K562 (cell line): ENCODE measurements around the gene CPVL. TPM values are rescaled to one million over a fixed set of nuclear protein-coding genes. Genes with fewer than 3 reads are reported as not detected.

Experiments
- ATAC-seq: fragments of 200-7000 bp; cut with Tn5 transposase; 3 replicates; pipeline ENCODE4 v1.9.1; 2020; ENCODE audit warnings: moderate library complexity
- BruUV-seq: library from RNA; stranded (reverse); fragments of 400-500 nt; replicated peaks from 2 replicates; lab custom pipeline; 2021; lab: Mats Ljungman, UMichigan
- CTCF ChIA-PET: fragments of 300-600 bp; formaldehyde crosslinking; extraction: SDS; loops from one replicate; lab custom pipeline; 2021; ENCODE audit warnings: low intra/inter-chr PET ratio; lab: Yijun Ruan, JAX
- POLR2A ChIA-PET: fragments of 300-600, 350-650 bp; sonication (Branson Sonifier 250); formaldehyde crosslinking; extraction: SDS; loops from one replicate; lab custom pipeline; 2021; ENCODE audit warnings: antibody characterized with exemption, inconsistent platforms; lab: Yijun Ruan, JAX
- DNase-seq, 4 experiments: peaks; one replicate each; pipeline versions ENCODE4 v3.0.0 to v3.0.0-alpha.2; 2011 to 2018; ENCODE audit warnings: low spot score in 3 of 4, mixed read lengths in 3 of 4; ENCODE audit errors: extremely low read depth in 1 of 4
- FAIRE-seq: peaks from 2 replicates; lab custom pipeline; 2011; peaks lifted over from hg19 to GRCh38; lab: Jason Lieb, UNC
- H2AFZ ChIP-seq: 2 replicates; pipeline ENCODE4 v1.6.0; 2011; ENCODE audit warnings: low read depth, low read length, control low read depth, inconsistent platforms
- H3K27ac ChIP-seq: fragments of 200-600 bp; 3 replicates; pipeline ENCODE4 v1.8.0; 2011; ENCODE audit warnings: low read depth, mild to moderate bottlenecking, control low read depth, inconsistent platforms, low read length, moderate library complexity, mixed read lengths; ENCODE audit errors: extremely low read depth
- H3K27me3 ChIP-seq, 2 experiments: fragments of 300-600 bp in 1 of 2; 2 replicates in 1 of 2; 3 replicates in 1 of 2; pipeline versions ENCODE4 v1.6.0 to v1.8.0; 2011; ENCODE audit warnings: inconsistent platforms in 2 of 2, low read length in 2 of 2, mild to moderate bottlenecking in 1 of 2, mixed read lengths in 1 of 2, moderate library complexity in 1 of 2; ENCODE audit not compliant: control insufficient read depth in 2 of 2, insufficient read depth in 2 of 2
- H3K36me3 ChIP-seq: fragments of 300-600 bp; 3 replicates; pipeline ENCODE4 v1.8.0; 2011; ENCODE audit warnings: mild to moderate bottlenecking, low read length, inconsistent platforms; ENCODE audit not compliant: control insufficient read depth, insufficient read depth
- H3K4me1 ChIP-seq, 2 experiments: fragments of 200-600 bp in 1 of 2; replicated peaks in 1 of 2; 2 replicates in 1 of 2; 3 replicates in 1 of 2; pipeline versions ENCODE4 v1.5.1 to v1.8.0; 2011; ENCODE audit warnings: inconsistent platforms in 2 of 2, low read length in 2 of 2, mild to moderate bottlenecking in 1 of 2, mixed read lengths in 1 of 2, moderate library complexity in 1 of 2; ENCODE audit not compliant: control insufficient read depth in 2 of 2, insufficient read depth in 2 of 2
- H3K4me2 ChIP-seq: 2 replicates; pipeline ENCODE4 v1.6.1; 2011; ENCODE audit warnings: low read length, control low read depth, inconsistent platforms, mixed read lengths; ENCODE audit not compliant: insufficient read depth
- H3K4me3 ChIP-seq: fragments of 200-600 bp; sonication (generic), shearing (Covaris generic); 2 replicates; pipeline ENCODE4 v1.5.1; 2016; ENCODE audit warnings: control low read depth, inconsistent platforms
- H3K79me2 ChIP-seq: fragments of 200-600 bp; 3 replicates; pipeline ENCODE4 v1.8.0; 2011; ENCODE audit warnings: low read length, inconsistent platforms; ENCODE audit not compliant: control insufficient read depth, insufficient read depth
- H3K9ac ChIP-seq, 2 experiments: 2 replicates each; pipeline versions ENCODE4 v1.6.0 to v1.6.1; 2011; ENCODE audit warnings: low read depth in 2 of 2, low read length in 2 of 2, control low read depth in 1 of 2, inconsistent platforms in 1 of 2, mild to moderate bottlenecking in 1 of 2, mixed read lengths in 1 of 2; ENCODE audit not compliant: insufficient read depth in 1 of 2
- H3K9me1 ChIP-seq: one replicate; pipeline ENCODE4 v1.6.0; 2011; ENCODE audit warnings: inconsistent platforms, mild to moderate bottlenecking, low read length, moderate library complexity; ENCODE audit not compliant: control insufficient read depth, insufficient read depth
- H3K9me3 ChIP-seq: replicated peaks from 2 replicates; pipeline ENCODE4 v1.5.1; 2011; ENCODE audit warnings: low read depth, low read length, inconsistent platforms; ENCODE audit not compliant: control insufficient read depth, insufficient read depth
- H4K20me1 ChIP-seq: replicated peaks from 2 replicates; pipeline ENCODE4 v1.6.1; 2011; ENCODE audit warnings: low read length, inconsistent platforms, mixed read lengths; ENCODE audit not compliant: control insufficient read depth, insufficient read depth
- BMI1 ChIP-seq: fragments of 150-350 bp; IDR thresholded peaks from 2 replicates; pipeline ENCODE4 v1.6.1; 2014; ENCODE audit warnings: low read length
- HDGF ChIP-seq: fragments of 450-650 bp; IDR thresholded peaks from 2 replicates; pipeline ENCODE4 v1.6.1; 2016
- NR4A1 ChIP-seq, 2 experiments: fragments of 250-450 bp in 1 of 2; fragments of 450-650 bp in 1 of 2; sonication (Bioruptor Pico) in 1 of 2; IDR thresholded peaks; 2 replicates each; pipeline versions ENCODE4 v1.4.0 to v1.6.1; 2016 to 2020; ENCODE audit warnings: mild to moderate bottlenecking in 2 of 2, missing compliant biosample characterization in 1 of 2, missing genetic modification characterization in 1 of 2, moderate library complexity in 1 of 2
- TFAP4 ChIP-seq: sonication (generic); formaldehyde crosslinking; IDR thresholded peaks from 2 replicates; pipeline ENCODE4 v1.8.0; 2022; ENCODE audit warnings: missing genetic modification reagents, mild to moderate bottlenecking, moderate library complexity, borderline replicate concordance
- ZBTB9 ChIP-seq: fragments of 450-650 bp; formaldehyde crosslinking; IDR thresholded peaks from 2 replicates; pipeline ENCODE4 v1.4.0; 2020; ENCODE audit warnings: mild to moderate bottlenecking, moderate library complexity
- ZNF518B ChIP-seq: fragments of 250-450 bp; sonication (Bioruptor Pico); IDR thresholded peaks from 2 replicates; pipeline ENCODE4 v1.5.0; 2021; ENCODE audit warnings: mild to moderate bottlenecking, moderate library complexity
- WGBS: fragments of 100-300 bp; shearing (Covaris generic); methylation state at CpG from one replicate; pipeline ENCODE4 v1.1.6; 2016; ENCODE audit warnings: low coverage, mixed read lengths; ENCODE audit not compliant: insufficient coverage; ENCODE audit errors: missing lambda C conversion rate; 5-methylcytosine and 5-hydroxymethylcytosine counted together
- in situ Hi-C: fragments of 300-500 bp; cut with MboI; formaldehyde crosslinking; loops from 4 replicates; pipeline ENCODE4 v1.15.0; 2018; ENCODE audit warnings: inconsistent platforms, mixed read lengths
- intact Hi-C: fragments of 100-400 bp; cut with micrococcal nuclease; formaldehyde crosslinking; loops from 2 replicates; pipeline ENCODE4 v1.14.2; 2022
- polyA plus RNA-seq, 8 experiments: library from polyadenylated mRNA; depleted of rRNA in 4 of 8; stranded (reverse) in 5 of 8; unstranded in 3 of 8; fragments of >200 nt; fragmentation: Nextera tagmentation in 2 of 8; fragmentation: Illumina TruSeq in 1 of 8; extraction: Ambion mirVana in 2 of 8; extraction: Trizol in 1 of 8; gene quantifications; 2 replicates each; pipeline versions ENCODE4 v1.2.1 to v1.2.3, GENCODE V29; 2011 to 2014; ENCODE audit warnings: inconsistent platforms in 1 of 8, missing spikeins in 1 of 8
- total RNA-seq, 7 experiments: library from RNA; depleted of rRNA in 6 of 7; stranded (reverse); fragments of >200 nt in 6 of 7; fragmentation: Illumina TruSeq in 2 of 7; extraction: Trizol in 2 of 7; gene quantifications; 2 replicates each; pipeline versions ENCODE4 v1.2.1 to v1.2.3, GENCODE V29; 2011 to 2021; ENCODE audit warnings: low replicate concordance in 1 of 7

The CPVL gene
- total and polyA plus RNA-seq, 9 of the 15 experiments (the other 6 are each of a cell fraction or from before 2014, with no cell fraction given) = 0.89 to 2.4 (median 1.5) TPM

GRCh38 chr7:28973591-28973990, 172.7 kb downstream of the CPVL start:
- 0% methylated on average over 3 of the region's 3 CpGs for WGBS
- DNase-seq (no peak), FAIRE-seq (no peak), ATAC-seq (no peak)
- Histone ChIP-seq H3K4me2 (no peak overlapping the region), H3K27me3 (no peaks in the 10 kb centered on the region), H2AFZ (no peak overlapping the region), H3K4me3 (no peak overlapping the region), H3K9me3 (no peaks in the 10 kb centered on the region), H3K9me1 (no peaks in the 10 kb centered on the region), H4K20me1 (no peaks in the 10 kb centered on the region), H3K79me2 (no peaks in the 10 kb centered on the region), H3K9ac (no peak overlapping the region), H3K36me3 (no peaks in the 10 kb centered on the region), H3K4me1 (no peaks in the 10 kb centered on the region), H3K27ac (no peak overlapping the region)
- BruUV-seq = no TSS peak
- in situ Hi-C loops (no loop called here), intact Hi-C loops (no loop called here)
- CTCF ChIA-PET = no interaction called here
- POLR2A ChIA-PET = no interaction called here
- TF ChIP-seq ZBTB9 (CRISPR knock-in tag) (no peak), TFAP4 (CRISPR knock-in tag) (no peak), BMI1 (no peak), NR4A1 (CRISPR knock-in tag; IDR thresholded peaks at IDR 0.05) (no peak), NR4A1 (tag; IDR thresholded peaks at IDR 0.05) (no peak), HDGF (no peak), ZNF518B (CRISPR knock-in tag) (no peak)
